Neuronal stem cell (in vitro differentiated cells): ENCODE results near the gene RNF144A.
A peak's percentile ranks its signal among the peaks of the same experiment; 100 is the strongest.

Experiments used
- DNase-seq: peaks from one replicate; pipeline ENCODE4 v3.0.0-alpha.2; 2013; ENCODE audit warnings: low spot score
- H2AFZ ChIP-seq: one replicate; pipeline ENCODE4 v1.6.1; 2013; ENCODE audit warnings: mild to moderate bottlenecking, low read length, inconsistent platforms
- H2AK5ac ChIP-seq: 2 replicates; pipeline ENCODE4 v1.6.1; 2013; ENCODE audit warnings: low read depth, mild to moderate bottlenecking, inconsistent platforms, low read length, moderate library complexity, mixed read lengths
- H2BK120ac ChIP-seq: 2 replicates; pipeline ENCODE4 v1.6.1; 2013; ENCODE audit warnings: low read depth, mild to moderate bottlenecking, inconsistent platforms, low read length, moderate library complexity, mixed read lengths
- H2BK12ac ChIP-seq: one replicate; pipeline ENCODE4 v1.6.1; 2013; ENCODE audit warnings: low read length, inconsistent platforms
- H2BK15ac ChIP-seq: 2 replicates; pipeline ENCODE4 v1.6.1; 2013; ENCODE audit warnings: mild to moderate bottlenecking, low read length, inconsistent platforms, mixed read lengths
- H2BK5ac ChIP-seq: one replicate; pipeline ENCODE4 v1.6.1; 2013; ENCODE audit warnings: inconsistent platforms, mild to moderate bottlenecking, low read length, moderate library complexity
- H3K14ac ChIP-seq: one replicate; pipeline ENCODE4 v1.6.1; 2013; ENCODE audit warnings: low read length, inconsistent platforms
- H3K18ac ChIP-seq: 2 replicates; pipeline ENCODE4 v1.6.1; 2013; ENCODE audit warnings: low read length, inconsistent platforms
- H3K23ac ChIP-seq: 2 replicates; pipeline ENCODE4 v1.6.1; 2013; ENCODE audit warnings: low read depth, mild to moderate bottlenecking, mixed read lengths, low read length, inconsistent platforms; ENCODE audit not compliant: poor library complexity
- H3K27ac ChIP-seq: replicated peaks from 3 replicates; pipeline ENCODE4 v1.5.1; 2013; ENCODE audit warnings: low read length, inconsistent platforms
- H3K27me3 ChIP-seq, 3 experiments: 2 replicates each; pipeline ENCODE4 v1.6.1; 2013; ENCODE audit warnings: low read length in 3 of 3, mild to moderate bottlenecking in 2 of 3, inconsistent platforms in 1 of 3, low read depth in 1 of 3, mixed read lengths in 1 of 3, moderate library complexity in 1 of 3; ENCODE audit not compliant: control insufficient read depth in 3 of 3, insufficient read depth in 3 of 3
- H3K36me3 ChIP-seq, 2 donors: replicated peaks in 1 of 2; 2 replicates each; pipeline ENCODE4 v1.6.1; 2013; ENCODE audit warnings: low read length in 2 of 2; ENCODE audit not compliant: control insufficient read depth in 2 of 2, insufficient read depth in 2 of 2
- H3K4ac ChIP-seq: 2 replicates; pipeline ENCODE4 v1.6.1; 2013; ENCODE audit warnings: inconsistent platforms, mild to moderate bottlenecking, low read length, moderate library complexity
- H3K4me1 ChIP-seq, 2 donors: 1 replicate in 1 of 2; 2 replicates in 1 of 2; pipeline ENCODE4 v1.6.1; 2013; ENCODE audit warnings: low read length in 2 of 2, low read depth in 1 of 2; ENCODE audit not compliant: control insufficient read depth in 2 of 2, insufficient read depth in 1 of 2
- H3K4me2 ChIP-seq: one replicate; pipeline ENCODE4 v1.6.1; 2013; ENCODE audit warnings: mild to moderate bottlenecking, low read length, inconsistent platforms; ENCODE audit not compliant: insufficient read depth, poor library complexity, severe bottlenecking
- H3K4me3 ChIP-seq, 2 donors: 2 replicates each; pipeline ENCODE4 v1.5.1; 2013; ENCODE audit warnings: low read length in 2 of 2, mild to moderate bottlenecking in 2 of 2, inconsistent platforms in 1 of 2, moderate library complexity in 1 of 2
- H3K79me1 ChIP-seq: one replicate; pipeline ENCODE4 v1.6.1; 2013; ENCODE audit warnings: low read depth, mild to moderate bottlenecking, inconsistent platforms, low read length, moderate library complexity
- H3K9ac ChIP-seq: one replicate; pipeline ENCODE4 v1.6.1; 2013; ENCODE audit warnings: mild to moderate bottlenecking, low read depth, low read length, inconsistent platforms; ENCODE audit not compliant: poor library complexity
- H3K9me3 ChIP-seq, 2 donors: replicated peaks in 1 of 2; 2 replicates each; pipeline versions ENCODE3 to v1.6.1; 2013; ENCODE audit warnings: low read length in 2 of 2, mild to moderate bottlenecking in 2 of 2, inconsistent platforms in 1 of 2, low read depth in 1 of 2, mixed read lengths in 1 of 2, moderate library complexity in 1 of 2; ENCODE audit not compliant: control insufficient read depth in 2 of 2, insufficient read depth in 1 of 2
- H4K8ac ChIP-seq: one replicate; pipeline ENCODE4 v1.6.1; 2013; ENCODE audit warnings: low read depth, mild to moderate bottlenecking, inconsistent platforms, low read length, moderate library complexity
- H4K91ac ChIP-seq: one replicate; pipeline ENCODE4 v1.6.1; 2013; ENCODE audit warnings: low read length, low read depth, mild to moderate bottlenecking, inconsistent platforms; ENCODE audit not compliant: poor library complexity
- WGBS, 2 donors: extraction: QIAGEN DNeasy Blood & Tissue Kit; methylation state at CpG; one replicate each; pipeline ENCODE4 v1.1.7; 2013; ENCODE audit warnings: missing lambda C conversion rate in 2 of 2, mixed read lengths in 1 of 2; ENCODE audit not compliant: insufficient read length in 2 of 2, insufficient replicate concordance in 1 of 2; ENCODE audit errors: extremely low coverage in 2 of 2; 5-methylcytosine and 5-hydroxymethylcytosine counted together

The RNF144A gene

GRCh38 chr2:6952101-6952500 lies 34.9 kb downstream of the RNF144A start:
- Histone ChIP-seq H3K4ac (no peak overlapping the region), H2BK5ac (no peak overlapping the region), H3K4me3 (no peak overlapping the region), H4K91ac (no peak overlapping the region), H3K23ac (no peak overlapping the region), H2BK12ac (no peak overlapping the region), H3K27ac (no peak overlapping the region), H2AK5ac (no peak overlapping the region), H3K36me3 (peaks cover 0 to 22% of the 10 kb centered on the region in 2 donors), H3K9me3 (peaks cover 0 to 3% of the 10 kb centered on the region in 2 donors), H2AFZ (no peak overlapping the region), H3K4me2 (no peak overlapping the region), H3K4me1 (peaks cover 0 to 6% of the 10 kb centered on the region in 2 donors), H3K9ac (no peak overlapping the region), H2BK15ac (no peak overlapping the region), H2BK120ac (no peak overlapping the region), H3K18ac (no peak overlapping the region), H4K8ac (no peak overlapping the region), H3K27me3 (no peaks in the 10 kb centered on the region), H3K79me1 (no peaks in the 10 kb centered on the region), H3K14ac (no peak overlapping the region)
- no peak for DNase-seq
- WGBS, 2 donors, result no CpG with 5 or more reads among the region's 3 CpGs

GRCh38 chr2:6954586-6954985 lies 37.4 kb downstream of the RNF144A start:
- Histone ChIP-seq H3K9ac (no peak overlapping the region), H3K79me1 (no peaks in the 10 kb centered on the region), H2BK15ac (no peak overlapping the region), H3K4me1 (peaks cover 0 to 6% of the 10 kb centered on the region in 2 donors), H2AFZ (no peak overlapping the region), H4K8ac (no peak overlapping the region), H4K91ac (no peak overlapping the region), H3K14ac (no peak overlapping the region), H3K4me2 (no peak overlapping the region), H3K36me3 (peaks cover 0 to 23% of the 10 kb centered on the region in 2 donors), H3K27me3 (no peaks in the 10 kb centered on the region), H3K9me3 (no peaks in the 10 kb centered on the region), H2AK5ac (no peak overlapping the region), H3K4me3 (no peak overlapping the region), H3K18ac (no peak overlapping the region), H3K27ac (no peak overlapping the region), H3K23ac (no peak overlapping the region), H2BK5ac (no peak overlapping the region), H2BK12ac (no peak overlapping the region), H3K4ac (no peak overlapping the region), H2BK120ac (no peak overlapping the region)
- DNase-seq, result no peak
- no CpG with 5 or more reads among the region's 4 CpGs for WGBS, 2 donors

GRCh38 chr2:6955511-6956136 lies 38.4 kb downstream of the RNF144A start:
- Histone ChIP-seq H3K79me1 (no peaks in the 10 kb centered on the region), H3K4me2 (no peak overlapping the region), H2BK15ac (no peak overlapping the region), H4K91ac (no peak overlapping the region), H2BK5ac (no peak overlapping the region), H3K4me1 (peaks cover 0 to 6% of the 10 kb centered on the region in 2 donors), H3K18ac (no peak overlapping the region), H3K23ac (no peak overlapping the region), H3K9ac (no peak overlapping the region), H3K27me3 (no peaks in the 10 kb centered on the region), H2AK5ac (no peak overlapping the region), H3K9me3 (no peaks in the 10 kb centered on the region), H3K36me3 (peaks cover 0 to 23% of the 10 kb centered on the region in 2 donors), H2BK120ac (no peak overlapping the region), H2BK12ac (no peak overlapping the region), H3K4ac (no peak overlapping the region), H3K4me3 (no peak overlapping the region), H4K8ac (no peak overlapping the region), H2AFZ (no peak overlapping the region), H3K14ac (no peak overlapping the region), H3K27ac (no peak overlapping the region)
- WGBS, 2 donors, result no CpG with 5 or more reads among the region's 2 CpGs
- peak; percentile 12 for DNase-seq

GRCh38 chr2:6956566-6956965 lies 39.4 kb downstream of the RNF144A start:
- no peak overlapping the region for H2BK15ac ChIP-seq
- WGBS, 2 donors, result no CpG with 5 or more reads among the region's 3 CpGs
- no peak overlapping the region for H2BK120ac ChIP-seq
- no peak overlapping the region for H2AFZ ChIP-seq
- H2BK12ac ChIP-seq, result no peak overlapping the region
- no peak overlapping the region for H3K9ac ChIP-seq
- no peak overlapping the region for H3K18ac ChIP-seq
- H3K9me3 ChIP-seq, result no peaks in the 10 kb centered on the region
- no peak overlapping the region for H3K23ac ChIP-seq
- H3K4me2 ChIP-seq, result no peak overlapping the region
- no peak overlapping the region for H3K4ac ChIP-seq
- H3K4me1 ChIP-seq, result peaks cover 0 to 6% of the 10 kb centered on the region in 2 donors
- no peak overlapping the region for H4K8ac ChIP-seq
- H3K27me3 ChIP-seq, result no peaks in the 10 kb centered on the region
- H3K36me3 ChIP-seq, result peaks cover 0 to 26% of the 10 kb centered on the region in 2 donors
- no peak for DNase-seq
- no peak overlapping the region for H3K27ac ChIP-seq
- no peak overlapping the region for H4K91ac ChIP-seq
- H3K79me1 ChIP-seq, result no peaks in the 10 kb centered on the region
- H3K14ac ChIP-seq, result no peak overlapping the region
- H2AK5ac ChIP-seq, result no peak overlapping the region
- H2BK5ac ChIP-seq, result no peak overlapping the region
- H3K4me3 ChIP-seq, result no peak overlapping the region
